ENCODE results near the gene KRT222.

- TF ChIP-seq, protein P1, sequence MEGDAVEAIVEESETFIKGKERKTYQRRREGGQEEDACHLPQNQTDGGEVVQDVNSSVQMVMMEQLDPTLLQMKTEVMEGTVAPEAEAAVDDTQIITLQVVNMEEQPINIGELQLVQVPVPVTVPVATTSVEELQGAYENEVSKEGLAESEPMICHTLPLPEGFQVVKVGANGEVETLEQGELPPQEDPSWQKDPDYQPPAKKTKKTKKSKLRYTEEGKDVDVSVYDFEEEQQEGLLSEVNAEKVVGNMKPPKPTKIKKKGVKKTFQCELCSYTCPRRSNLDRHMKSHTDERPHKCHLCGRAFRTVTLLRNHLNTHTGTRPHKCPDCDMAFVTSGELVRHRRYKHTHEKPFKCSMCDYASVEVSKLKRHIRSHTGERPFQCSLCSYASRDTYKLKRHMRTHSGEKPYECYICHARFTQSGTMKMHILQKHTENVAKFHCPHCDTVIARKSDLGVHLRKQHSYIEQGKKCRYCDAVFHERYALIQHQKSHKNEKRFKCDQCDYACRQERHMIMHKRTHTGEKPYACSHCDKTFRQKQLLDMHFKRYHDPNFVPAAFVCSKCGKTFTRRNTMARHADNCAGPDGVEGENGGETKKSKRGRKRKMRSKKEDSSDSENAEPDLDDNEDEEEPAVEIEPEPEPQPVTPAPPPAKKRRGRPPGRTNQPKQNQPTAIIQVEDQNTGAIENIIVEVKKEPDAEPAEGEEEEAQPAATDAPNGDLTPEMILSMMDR (IDR thresholded peaks at IDR 0.05) = no peak
- TF ChIP-seq POLR2A (IDR thresholded peaks at IDR 0.05) = no peak
These were observed 57.3 kb downstream of the KRT222 start for GRCh38 chr17:40607641-40608040.

All from lower leg skin (tissue), 3 donors.